ENCODE measurements around the gene ZNF184. TPM values are rescaled to one million over a fixed set of nuclear protein-coding genes. Genes with fewer than 3 reads are reported as not detected.

Gene ZNF184
- total RNA-seq (2012; rRNA removed) (8.1 and 10.6 TPM in 2 replicates), polyA plus RNA-seq (2012; rRNA removed) (2.0 and 2.8 TPM in 2 replicates), Bru-seq, nascent RNA (percentile 58 among the genes with signal in this experiment), BruChase-seq, experiment 1, labeled RNA remaining after a 6-hour chase (percentile 54 among the genes with signal in this experiment), BruChase-seq, experiment 2, labeled RNA remaining after a 2-hour chase (percentile 56 among the genes with signal in this experiment)
- 0.26 and 0.49 TPM in 2 replicates for polyA plus RNA-seq (2012; cell fraction: cytosol; rRNA removed)
- 0.17 and 3.2 TPM in 2 replicates for polyA plus RNA-seq (2012; cell fraction: nucleus; rRNA removed; ENCODE audit: low replicate concordance)
- long read RNA-seq, partial matches to known transcripts = 1 of 8 reads
- long read RNA-seq, other reads (novel, unspliced or antisense) = 6 of 8 reads

DNA sequence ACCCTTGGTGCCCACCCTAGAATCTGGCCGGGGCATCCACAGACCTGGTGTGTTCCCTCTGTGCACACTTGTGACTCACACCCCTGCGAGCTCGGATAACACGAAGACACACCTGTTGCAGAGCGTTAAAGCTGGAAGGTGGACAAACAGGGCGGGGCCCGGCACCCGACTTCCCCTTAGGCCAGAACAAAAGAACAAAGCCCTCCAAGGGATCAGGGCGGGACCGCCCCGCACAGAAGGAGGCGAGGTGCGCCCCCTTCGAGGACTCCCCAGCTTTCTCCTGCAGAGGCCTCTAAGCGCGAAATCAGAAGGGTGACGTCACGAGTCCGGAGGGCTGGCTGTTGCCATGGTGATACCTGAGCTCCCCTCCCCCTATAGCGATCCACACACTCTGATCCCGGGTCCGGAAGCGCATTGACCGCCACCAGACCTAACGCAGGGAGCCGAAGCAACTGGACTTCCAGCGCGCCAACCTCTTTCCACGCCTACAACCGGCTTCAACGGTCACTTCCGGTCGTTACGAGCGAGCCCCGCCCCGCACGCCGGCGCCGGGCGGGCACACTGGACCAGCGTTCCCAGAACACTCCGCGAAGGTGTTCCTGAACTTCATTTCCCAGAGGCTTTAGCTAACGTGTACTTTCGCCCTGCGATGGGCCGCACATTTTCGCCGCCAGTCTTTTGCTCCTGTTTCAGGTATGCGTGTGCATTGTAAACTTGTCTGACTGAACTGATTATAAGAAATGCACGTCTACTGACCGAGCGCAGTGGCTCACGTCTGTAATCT, at the start of gene ZNF184:
Gene ZNF184 (minus strand): TSS at position 489 of the 784 bp plus-strand sequence. CDS start 811 bp downstream, outside the sequence.
- no peaks in the 10 kb centered on the region for H3K27me3 ChIP-seq (ENCODE audit: control insufficient read depth, insufficient read depth, low read length)
- no TSS peak for BruUV-seq (replicated peaks)
- H4K91ac ChIP-seq (ENCODE audit: insufficient read depth, low read depth, low read length) = peak within 1 kb of the TSS; percentile 84
- H3K9me3 ChIP-seq (ENCODE audit: control insufficient read depth, insufficient read depth, low read length) = no peaks in the 10 kb centered on the region
- H3K27ac ChIP-seq (ENCODE audit: insufficient read depth, low read length) = peak within 1 kb of the TSS; percentile 74
- H3K4me1 ChIP-seq (ENCODE audit: control insufficient read depth, insufficient read depth, low read length) = no peaks in the 10 kb centered on the region
- peak within 1 kb of the TSS; percentile 31 for H2BK120ac ChIP-seq (ENCODE audit: low read depth, low read length)
- H3K9me1 ChIP-seq (ENCODE audit: insufficient read depth, low read length) = no peaks in the 10 kb centered on the region
- DNase-seq (peak; percentile 98), ATAC-seq (ENCODE audit: low read depth) (peak; percentile 96)
- H3K4me2 ChIP-seq (ENCODE audit: low read depth, low read length) = peak within 1 kb of the TSS; percentile 75
- H2BK15ac ChIP-seq (ENCODE audit: low read depth, low read length) = peak within 1 kb of the TSS; percentile 66; the same call in 1 of the 3 replicates
- no peaks in the 10 kb centered on the region for H4K20me1 ChIP-seq (ENCODE audit: insufficient read depth, low read length)
- peak within 1 kb of the TSS; percentile 86 for H3K14ac ChIP-seq (replicated peaks; ENCODE audit: low read depth, low read length)
- dilution Hi-C loops (cut with HindIII; ENCODE audit: low sequenced_read_pairs, unreplicated experiment) = no loop called here
- WGBS, 2 experiments (ENCODE audit: extremely low coverage in 2 of 2, insufficient read length in 1 of 2) = 0% methylated on average over 25 of the region's 56 CpGs; no CpG with 5 or more reads in 1 of the 2 experiments
- H3K56ac ChIP-seq (ENCODE audit: extremely low read depth, insufficient read depth, low read length) = peak within 1 kb of the TSS; percentile 92
- peak within 1 kb of the TSS; percentile 25 for H3K18ac ChIP-seq (ENCODE audit: low read depth, low read length)
- CTCF ChIA-PET = no interaction called here
- H2AK9ac ChIP-seq (replicated peaks; ENCODE audit: low read depth, low read length, poor library complexity) = peak within 1 kb of the TSS; percentile 94
- peak within 1 kb of the TSS; percentile 80 to 95 for H4K8ac ChIP-seq (ENCODE audit: low read depth in 2 of 2, low read length in 2 of 2)
- peak within 1 kb of the TSS; percentile 70 for H3K23ac ChIP-seq (ENCODE audit: low read depth, low read length)
- peak within 1 kb of the TSS; percentile 69 for H2BK5ac ChIP-seq (ENCODE audit: low read depth, low read length, poor library complexity, severe bottlenecking)
- H2AK5ac ChIP-seq (ENCODE audit: low read depth, low read length) = peak within 1 kb of the TSS; percentile 43
- H2AFZ ChIP-seq (replicated peaks; ENCODE audit: low read length, poor library complexity) = peak within 1 kb of the TSS; percentile 99
- intact Hi-C loops (cut with micrococcal nuclease) = loop anchor here (1.0 to 10.0 kb wide), 6 partner anchors 178 to 1472 kb away; no protein-coding TSS in a partner anchor
- no peak within 1 kb of the TSS; the same call in 1 of the 2 replicates for H2BK20ac ChIP-seq (ENCODE audit: low read depth, low read length)
- peaks cover 5 to 9% of the 10 kb centered on the region in 2 experiments; a peak in 3 of 4 replicates for H3K79me1 ChIP-seq (ENCODE audit: low read depth in 1 of 2, low read length in 2 of 2)
- peak within 1 kb of the TSS; percentile 75 for H3K9ac ChIP-seq (ENCODE audit: low read depth, low read length)
- H3K4ac ChIP-seq (ENCODE audit: low read depth, low read length) = peak within 1 kb of the TSS; percentile 90
- POLR2A ChIA-PET (ENCODE audit: unreplicated experiment) = no interaction called here
- H4K5ac ChIP-seq (ENCODE audit: low read depth, low read length) = peak within 1 kb of the TSS; percentile 46
- TF ChIP-seq RAD21 (IDR thresholded peaks at IDR 0.05; ENCODE audit: low read length) (no peak), CEBPB (IDR thresholded peaks at IDR 0.05; ENCODE audit: low read depth, low read length) (no peak), POLR2A (IDR thresholded peaks at IDR 0.05; ENCODE audit: low read depth, low read length) (peak; percentile 82), RCOR1 (IDR thresholded peaks at IDR 0.05; ENCODE audit: insufficient replicate concordance, low read length) (peak; percentile 8), MAZ (IDR thresholded peaks at IDR 0.05; ENCODE audit: borderline replicate concordance, low read depth, low read length) (peak; percentile 73; the same call in 1 of the 2 replicates), MXI1 (IDR thresholded peaks at IDR 0.05; ENCODE audit: borderline replicate concordance, low read depth, low read length) (peak; percentile 70; the same call in 1 of the 2 replicates), RFX5 (IDR thresholded peaks at IDR 0.05; ENCODE audit: low read depth, low read length) (no peak)
- TF ChIP-seq, protein P1, sequence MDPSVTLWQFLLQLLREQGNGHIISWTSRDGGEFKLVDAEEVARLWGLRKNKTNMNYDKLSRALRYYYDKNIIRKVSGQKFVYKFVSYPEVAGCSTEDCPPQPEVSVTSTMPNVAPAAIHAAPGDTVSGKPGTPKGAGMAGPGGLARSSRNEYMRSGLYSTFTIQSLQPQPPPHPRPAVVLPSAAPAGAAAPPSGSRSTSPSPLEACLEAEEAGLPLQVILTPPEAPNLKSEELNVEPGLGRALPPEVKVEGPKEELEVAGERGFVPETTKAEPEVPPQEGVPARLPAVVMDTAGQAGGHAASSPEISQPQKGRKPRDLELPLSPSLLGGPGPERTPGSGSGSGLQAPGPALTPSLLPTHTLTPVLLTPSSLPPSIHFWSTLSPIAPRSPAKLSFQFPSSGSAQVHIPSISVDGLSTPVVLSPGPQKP (IDR thresholded peaks at IDR 0.05; ENCODE audit: borderline replicate concordance, low read depth, low read length) = 0 out of 2 replicates have a peak, but pooled peaks have one; percentile 56
- H3K4me3 ChIP-seq (ENCODE audit: insufficient read depth, low read depth, low read length) = peak within 1 kb of the TSS; percentile 60
- no peaks in the 10 kb centered on the region for H3K36me3 ChIP-seq (ENCODE audit: control insufficient read depth, insufficient read depth, low read length)
- in situ Hi-C loops (cut with MboI; ENCODE audit: low sequenced_read_pairs) = loop anchor here (10.0 kb wide), 2 partner anchors 308 to 422 kb away; a partner anchor contains a TSS

Measured in IMR-90 (cell line).